ENCODE data around the gene L3MBTL4. TPM values are rescaled to one million over a fixed set of nuclear protein-coding genes. Genes with fewer than 3 reads are reported as not detected.

L3MBTL4 gene
- total and polyA plus RNA-seq, 10 of the 15 experiments (the other 5 are each of a cell fraction or from before 2014, with no cell fraction given): 1.3 to 8.7 (median 3.8) TPM

- H3K4me2 ChIP-seq (ENCODE audit: control insufficient read depth, insufficient read depth): no peak overlapping the region
- intact Hi-C loops (cut with micrococcal nuclease; ENCODE audit: unreplicated experiment) (no loop called here), in situ Hi-C loops (cut with MboI) (no loop called here)
- FAIRE-seq (no peak), ATAC-seq (no peak), DNase-seq (ENCODE audit: low read depth, low spot score) (no peak)
- no peaks in the 10 kb centered on the region for H3K36me3 ChIP-seq (ENCODE audit: control insufficient read depth in 2 of 2, insufficient read depth in 2 of 2, low read length in 1 of 2)
- H3K4me1 ChIP-seq (ENCODE audit: control insufficient read depth, insufficient read depth, low read length): peaks cover 16% of the 10 kb centered on the region
- SMC1A ChIA-PET (ENCODE audit: uncharacterized antibody, unreplicated experiment): no interaction called here
- TF ChIP-seq CREM (IDR thresholded peaks at IDR 0.05; ENCODE audit: low read depth) (no peak), NFYA (IDR thresholded peaks at IDR 0.05; ENCODE audit: borderline replicate concordance, low read depth, low read length) (no peak), CBFB (IDR thresholded peaks at IDR 0.05; ENCODE audit: low read depth) (no peak), MXI1 (IDR thresholded peaks at IDR 0.05; ENCODE audit: low read depth, low read length) (no peak), SIX5 (IDR thresholded peaks at IDR 0.05; ENCODE audit: low read depth, low read length, severe bottlenecking) (no peak), REST (IDR thresholded peaks at IDR 0.05; ENCODE audit: low read depth, low read length) (no peak), SRF (IDR thresholded peaks at IDR 0.05; ENCODE audit: low read depth in 2 of 2, low read length in 2 of 2) (no peak), CUX1 (IDR thresholded peaks at IDR 0.05; ENCODE audit: insufficient replicate concordance, low read depth, low read length) (no peak), ZBTB11 (CRISPR knock-in tag; IDR thresholded peaks at IDR 0.05) (no peak), YY1 (IDR thresholded peaks at IDR 0.05; ENCODE audit: low read depth, low read length) (no peak), BHLHE40 (IDR thresholded peaks at IDR 0.05; ENCODE audit: borderline replicate concordance in 1 of 2, low read depth in 2 of 2, low read length in 1 of 2) (no peak), POLR2A (IDR thresholded peaks at IDR 0.05; ENCODE audit: low read depth, low read length) (no peak)
- H3K79me2 ChIP-seq (ENCODE audit: control insufficient read depth, insufficient read depth, low read length): no peaks in the 10 kb centered on the region
- WGBS (ENCODE audit: insufficient coverage, insufficient replicate concordance, low lambda C conversion rate, missing lambda C conversion rate): 63% methylated on average over 4 of the region's 6 CpGs
- POLR2A ChIA-PET: no interaction called here
- no TSS peak for BruUV-seq (replicated peaks)
- H3K27ac ChIP-seq (ENCODE audit: control insufficient read depth, insufficient read depth): no peak overlapping the region
- H3K9me3 ChIP-seq (replicated peaks; ENCODE audit: control insufficient read depth, insufficient read depth, low read length): no peaks in the 10 kb centered on the region; the same call in 2 of the 3 replicates
- H3K4me3 ChIP-seq: no peak overlapping the region
- no peaks in the 10 kb centered on the region for H3K27me3 ChIP-seq (replicated peaks in 1 of 2; ENCODE audit: control insufficient read depth in 2 of 2, insufficient read depth in 2 of 2, low read length in 1 of 2)
- CTCF ChIA-PET: no interaction called here
- no peaks in the 10 kb centered on the region for H4K20me1 ChIP-seq (ENCODE audit: control insufficient read depth, insufficient read depth)
- no peak overlapping the region for H2AFZ ChIP-seq (ENCODE audit: control insufficient read depth, low read depth, low read length)
- RAD21 ChIA-PET (ENCODE audit: unreplicated experiment): no interaction called here
- H3K9ac ChIP-seq (ENCODE audit: control insufficient read depth, insufficient read depth, low read length): no peak overlapping the region
Measured at GRCh38 chr18:6273423-6273822, 141.3 kb downstream of the L3MBTL4 start.
